WERI-Rb-1 (cell line): ENCODE measurements around the gene ZNF732.

Experiments used
- DNase-seq: peaks from one replicate; pipeline ENCODE4 v3.0.0-alpha.2; 2020
- H3K27ac ChIP-seq: fragments of 250-450 bp; sonication (Bioruptor Pico); 2 replicates; pipeline ENCODE4 v1.5.1; 2020; ENCODE audit warnings: mild to moderate bottlenecking, moderate library complexity
- H3K27me3 ChIP-seq: fragments of 250-450 bp; sonication (Bioruptor Pico); 2 replicates; pipeline ENCODE4 v1.5.1; 2021; ENCODE audit warnings: mild to moderate bottlenecking, low read depth, moderate library complexity; ENCODE audit not compliant: insufficient read depth, severe bottlenecking
- H3K36me3 ChIP-seq: fragments of 250-450 bp; sonication (Bioruptor Pico); 2 replicates; pipeline ENCODE4 v1.5.1; 2020; ENCODE audit warnings: mild to moderate bottlenecking, moderate library complexity
- H3K4me3 ChIP-seq: 2 replicates; pipeline ENCODE4 v1.5.1; 2011; ENCODE audit warnings: low read depth, mild to moderate bottlenecking, control low read depth, low read length
- H3K9me3 ChIP-seq: fragments of 250-450 bp; sonication (Bioruptor Pico); 2 replicates; pipeline ENCODE4 v1.5.1; 2021; ENCODE audit warnings: mild to moderate bottlenecking, moderate library complexity; ENCODE audit not compliant: severe bottlenecking
- CTCF ChIP-seq: IDR thresholded peaks from 2 replicates; pipeline ENCODE4 v1.5.1; 2011; ENCODE audit warnings: low read depth, mild to moderate bottlenecking, control low read depth, inconsistent platforms, low read length

Gene ZNF732

GRCh38 chr4:234178-234577 lies 71.1 kb downstream of the ZNF732 start:
- Histone ChIP-seq H3K4me3 (no peak overlapping the region), H3K27ac (no peak overlapping the region), H3K27me3 (no peaks in the 10 kb centered on the region), H3K36me3 (no peaks in the 10 kb centered on the region; the same call in none of the 2 replicates), H3K9me3 (no peaks in the 10 kb centered on the region)
- DNase-seq: no peak
- no peak for TF ChIP-seq CTCF

- no peak for TF ChIP-seq CTCF
- DNase-seq: no peak
- Histone ChIP-seq H3K27ac (no peak overlapping the region), H3K9me3 (peaks cover 10% of the 10 kb centered on the region), H3K36me3 (peaks cover 21% of the 10 kb centered on the region), H3K4me3 (no peak overlapping the region), H3K27me3 (no peaks in the 10 kb centered on the region)
Observed at GRCh38 chr4:223913-224497, 81.3 kb downstream of the ZNF732 start.
